HL-60 (cell line): ENCODE data around the gene PRKD2.

Experiments
- DNase-seq, 2 experiments: peaks; one replicate each; pipeline ENCODE4 v3.0.0-alpha.2; 2010 to 2020; ENCODE audit warnings: low read depth in 1 of 2, low spot score in 1 of 2
- H3K27ac ChIP-seq: fragments of 250-450 bp; sonication (Bioruptor Pico); replicated peaks from 2 replicates; pipeline ENCODE4 v1.5.1; 2020; ENCODE audit warnings: mild to moderate bottlenecking, moderate library complexity
- H3K27me3 ChIP-seq: fragments of 250-450 bp; sonication (Bioruptor Pico); 2 replicates; pipeline ENCODE4 v1.5.1; 2021; ENCODE audit warnings: mild to moderate bottlenecking, moderate library complexity; ENCODE audit not compliant: insufficient read depth, poor library complexity, severe bottlenecking
- H3K4me3 ChIP-seq: replicated peaks from 2 replicates; pipeline ENCODE4 v1.5.1; 2011; ENCODE audit warnings: mild to moderate bottlenecking, control low read depth, low read length; ENCODE audit not compliant: insufficient read depth
- GABPA ChIP-seq: IDR thresholded peaks from 2 replicates; pipeline ENCODE4 v1.6.1; 2012; ENCODE audit warnings: low read depth
- POLR2AphosphoS5 ChIP-seq: IDR thresholded peaks from 2 replicates; pipeline ENCODE4 v1.6.1; 2012; ENCODE audit warnings: low read depth
- SPI1 ChIP-seq: IDR thresholded peaks from 2 replicates; pipeline ENCODE4 v1.6.1; 2012; ENCODE audit warnings: low read depth, mild to moderate bottlenecking, borderline replicate concordance
- TF ChIP-seq, protein P1 (sequence below): IDR thresholded peaks from one replicate; pipeline ENCODE4 v1.5.1; 2011; ENCODE audit warnings: low read length, control low read depth, inconsistent platforms; ENCODE audit not compliant: insufficient read depth
- TF ChIP-seq, protein P2 (sequence below): IDR thresholded peaks from 2 replicates; pipeline ENCODE4 v1.6.1; 2012; ENCODE audit warnings: low read depth; ENCODE audit not compliant: insufficient replicate concordance

PRKD2 gene

DNA sequence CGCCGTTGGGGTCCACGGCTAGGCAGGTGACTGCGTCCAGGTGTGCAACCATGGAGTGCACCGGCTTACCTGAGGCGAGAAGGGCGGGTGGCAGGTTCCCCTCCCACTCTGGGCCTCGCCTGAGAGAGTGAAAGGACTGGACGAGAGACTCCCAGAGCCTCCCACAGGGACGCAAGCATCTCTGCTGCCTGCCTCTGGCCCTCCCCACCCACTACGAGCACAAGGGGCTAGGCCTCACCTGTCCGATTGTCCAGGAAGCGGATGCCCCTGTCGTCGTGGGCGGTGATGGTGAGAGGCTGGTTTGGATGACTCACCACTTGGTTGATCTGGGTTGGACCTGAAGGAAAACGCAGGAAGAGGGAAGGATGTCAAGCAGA, 5.1 kb upstream of the PRKD2 start:
- Histone ChIP-seq H3K27me3 (no peaks in the 10 kb centered on the region), H3K4me3 (no peak overlapping the region), H3K27ac (no peak overlapping the region)
- TF ChIP-seq, protein P1, sequence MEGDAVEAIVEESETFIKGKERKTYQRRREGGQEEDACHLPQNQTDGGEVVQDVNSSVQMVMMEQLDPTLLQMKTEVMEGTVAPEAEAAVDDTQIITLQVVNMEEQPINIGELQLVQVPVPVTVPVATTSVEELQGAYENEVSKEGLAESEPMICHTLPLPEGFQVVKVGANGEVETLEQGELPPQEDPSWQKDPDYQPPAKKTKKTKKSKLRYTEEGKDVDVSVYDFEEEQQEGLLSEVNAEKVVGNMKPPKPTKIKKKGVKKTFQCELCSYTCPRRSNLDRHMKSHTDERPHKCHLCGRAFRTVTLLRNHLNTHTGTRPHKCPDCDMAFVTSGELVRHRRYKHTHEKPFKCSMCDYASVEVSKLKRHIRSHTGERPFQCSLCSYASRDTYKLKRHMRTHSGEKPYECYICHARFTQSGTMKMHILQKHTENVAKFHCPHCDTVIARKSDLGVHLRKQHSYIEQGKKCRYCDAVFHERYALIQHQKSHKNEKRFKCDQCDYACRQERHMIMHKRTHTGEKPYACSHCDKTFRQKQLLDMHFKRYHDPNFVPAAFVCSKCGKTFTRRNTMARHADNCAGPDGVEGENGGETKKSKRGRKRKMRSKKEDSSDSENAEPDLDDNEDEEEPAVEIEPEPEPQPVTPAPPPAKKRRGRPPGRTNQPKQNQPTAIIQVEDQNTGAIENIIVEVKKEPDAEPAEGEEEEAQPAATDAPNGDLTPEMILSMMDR, result no peak
- no peak for DNase-seq

DNA sequence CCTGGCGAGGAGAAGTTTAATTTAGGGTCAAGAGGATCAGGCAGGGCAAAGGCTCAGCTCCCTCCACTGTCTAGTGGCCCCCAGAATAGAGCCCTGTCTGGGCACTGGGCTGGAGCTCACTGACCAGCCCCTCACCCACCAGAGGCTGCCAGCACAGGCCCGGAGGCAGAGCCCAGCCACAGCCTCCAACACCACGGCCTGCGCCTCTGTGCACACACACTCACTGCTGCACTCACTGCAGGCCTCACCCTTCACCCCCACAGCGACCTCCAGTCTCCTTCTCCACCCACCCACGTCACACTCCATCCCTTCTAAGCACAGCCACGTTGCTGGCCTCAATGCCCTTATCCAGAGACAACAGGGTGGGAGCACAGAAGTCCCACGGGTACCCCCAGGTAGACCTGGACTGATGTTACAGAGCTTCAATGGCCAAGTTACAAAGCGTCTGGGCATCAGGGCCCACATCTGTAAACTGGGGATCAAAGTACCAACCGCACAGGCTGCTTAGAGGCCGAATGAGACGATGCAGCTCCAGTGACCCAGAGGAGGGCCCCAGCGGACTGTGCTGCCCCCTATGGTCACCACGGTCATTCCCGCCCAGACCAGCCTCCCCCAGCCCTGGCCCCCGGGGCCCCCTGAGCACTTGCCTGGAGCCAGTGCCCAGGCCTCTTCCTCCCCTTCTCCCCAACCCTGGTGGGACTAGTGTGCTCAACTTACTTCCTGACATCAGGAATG, 4.5 kb upstream of the PRKD2 start:
- DNase-seq, result no peak
- TF ChIP-seq POLR2AphosphoS5 (no peak), SPI1 (no peak), GABPA (no peak)
- TF ChIP-seq, protein P1, result no peak
- no peaks in the 10 kb centered on the region for H3K27me3 ChIP-seq
- no peak overlapping the region for H3K27ac ChIP-seq
- no peak overlapping the region for H3K4me3 ChIP-seq

DNA sequence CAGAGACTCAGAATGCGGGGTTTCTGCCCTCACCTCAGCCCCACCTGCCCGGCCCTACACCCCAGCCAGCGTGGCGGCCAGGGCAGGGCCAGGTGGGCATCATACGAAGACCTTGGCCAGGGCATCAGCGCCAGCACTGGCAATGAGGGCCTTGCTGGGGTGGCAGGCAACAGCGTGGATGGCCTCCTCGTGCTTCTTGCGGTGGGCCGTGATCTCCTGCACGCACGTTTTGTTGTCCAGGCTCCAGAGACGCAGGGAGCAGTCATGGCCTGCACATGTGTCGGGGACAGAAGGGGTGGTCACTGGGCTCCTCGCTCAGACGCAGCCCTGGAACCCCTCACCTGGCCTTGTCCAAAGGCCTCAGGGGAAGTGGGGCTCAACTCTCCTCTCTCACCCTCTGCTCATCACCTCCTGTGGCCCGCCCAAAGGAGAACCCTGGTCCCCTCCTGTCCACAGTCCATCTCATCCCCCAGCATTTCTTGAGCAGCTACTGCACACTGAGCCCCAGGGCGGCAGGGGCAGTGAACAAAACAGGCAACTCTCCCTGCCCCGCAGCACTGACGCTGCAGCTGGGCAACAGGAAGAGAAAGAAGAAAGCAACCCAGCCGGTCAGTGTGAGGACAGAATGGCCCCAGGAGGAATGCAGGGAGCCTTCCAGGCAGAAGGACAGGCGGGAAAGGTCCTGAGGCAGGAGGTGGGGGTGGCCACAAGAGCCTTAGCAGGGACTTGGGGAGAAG, 3.8 kb upstream of the PRKD2 start:
- DNase-seq, result no peak
- Histone ChIP-seq H3K27me3 (no peaks in the 10 kb centered on the region), H3K27ac (no peak overlapping the region), H3K4me3 (no peak overlapping the region)
- TF ChIP-seq, protein P1, result no peak

- TF ChIP-seq POLR2AphosphoS5, result no peak
- TF ChIP-seq, protein P1, result no peak
- TF ChIP-seq, protein P2, sequence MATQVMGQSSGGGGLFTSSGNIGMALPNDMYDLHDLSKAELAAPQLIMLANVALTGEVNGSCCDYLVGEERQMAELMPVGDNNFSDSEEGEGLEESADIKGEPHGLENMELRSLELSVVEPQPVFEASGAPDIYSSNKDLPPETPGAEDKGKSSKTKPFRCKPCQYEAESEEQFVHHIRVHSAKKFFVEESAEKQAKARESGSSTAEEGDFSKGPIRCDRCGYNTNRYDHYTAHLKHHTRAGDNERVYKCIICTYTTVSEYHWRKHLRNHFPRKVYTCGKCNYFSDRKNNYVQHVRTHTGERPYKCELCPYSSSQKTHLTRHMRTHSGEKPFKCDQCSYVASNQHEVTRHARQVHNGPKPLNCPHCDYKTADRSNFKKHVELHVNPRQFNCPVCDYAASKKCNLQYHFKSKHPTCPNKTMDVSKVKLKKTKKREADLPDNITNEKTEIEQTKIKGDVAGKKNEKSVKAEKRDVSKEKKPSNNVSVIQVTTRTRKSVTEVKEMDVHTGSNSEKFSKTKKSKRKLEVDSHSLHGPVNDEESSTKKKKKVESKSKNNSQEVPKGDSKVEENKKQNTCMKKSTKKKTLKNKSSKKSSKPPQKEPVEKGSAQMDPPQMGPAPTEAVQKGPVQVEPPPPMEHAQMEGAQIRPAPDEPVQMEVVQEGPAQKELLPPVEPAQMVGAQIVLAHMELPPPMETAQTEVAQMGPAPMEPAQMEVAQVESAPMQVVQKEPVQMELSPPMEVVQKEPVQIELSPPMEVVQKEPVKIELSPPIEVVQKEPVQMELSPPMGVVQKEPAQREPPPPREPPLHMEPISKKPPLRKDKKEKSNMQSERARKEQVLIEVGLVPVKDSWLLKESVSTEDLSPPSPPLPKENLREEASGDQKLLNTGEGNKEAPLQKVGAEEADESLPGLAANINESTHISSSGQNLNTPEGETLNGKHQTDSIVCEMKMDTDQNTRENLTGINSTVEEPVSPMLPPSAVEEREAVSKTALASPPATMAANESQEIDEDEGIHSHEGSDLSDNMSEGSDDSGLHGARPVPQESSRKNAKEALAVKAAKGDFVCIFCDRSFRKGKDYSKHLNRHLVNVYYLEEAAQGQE, result no peak
- no peak for TF ChIP-seq GABPA
- no peak for TF ChIP-seq SPI1
- no peak for DNase-seq
- no peaks in the 10 kb centered on the region for H3K27me3 ChIP-seq
- H3K27ac ChIP-seq, result no peak overlapping the region
- no peak overlapping the region for H3K4me3 ChIP-seq
These were observed 3.0 kb upstream of the PRKD2 start for GRCh38 chr19:46719629-46720502.
